GM12878 (cell line): ENCODE data around the gene MPP2. TPM values are rescaled to one million over a fixed set of nuclear protein-coding genes. Genes with fewer than 3 reads are reported as not detected.

Experiments used
- ATAC-seq: fragments of 200-7000 bp; cut with Tn5 transposase; 3 replicates; pipeline ENCODE4 v1.9.1; 2020; ENCODE audit warnings: mild to moderate bottlenecking, moderate library complexity
- BruUV-seq: library from RNA; stranded (reverse); fragments of 400-500 nt; replicated peaks from 2 replicates; lab custom pipeline; 2021; lab: Mats Ljungman, UMichigan
- CTCF ChIA-PET: fragments of 300-600 bp; sonication (Branson Sonifier 250); formaldehyde crosslinking; extraction: SDS; loops from one replicate; lab custom pipeline; 2021; ENCODE audit warnings: inconsistent platforms; lab: Yijun Ruan, JAX
- POLR2A ChIA-PET: fragments of 350-600 bp; formaldehyde crosslinking; extraction: SDS; loops from one replicate; lab custom pipeline; 2021; ENCODE audit warnings: inconsistent platforms; lab: Charles Lee
- RAD21 ChIA-PET: fragments of 300-600 bp; sonication (Branson Sonifier 250); formaldehyde crosslinking; loops from one replicate; lab custom pipeline; 2023; ENCODE audit warnings: antibody characterized with exemption; ENCODE audit not compliant: unreplicated experiment; lab: Charles Lee
- SMC1A ChIA-PET: fragments of 300-600 bp; sonication (Branson Sonifier 250); formaldehyde crosslinking; loops from one replicate; lab custom pipeline; 2023; ENCODE audit not compliant: unreplicated experiment, uncharacterized antibody; lab: Charles Lee
- DNase-seq: peaks from one replicate; pipeline ENCODE4 v3.0.0-alpha.2; 2011; ENCODE audit warnings: low read depth, low spot score
- FAIRE-seq: peaks from 3 replicates; lab custom pipeline; 2011; peaks lifted over from hg19 to GRCh38; lab: Jason Lieb, UNC
- H2AFZ ChIP-seq: 2 replicates; pipeline ENCODE4 v1.6.0; 2011; ENCODE audit warnings: low read depth, low read length, control low read depth; ENCODE audit not compliant: control insufficient read depth
- H3K27ac ChIP-seq: 2 replicates; pipeline ENCODE4 v1.5.1; 2011; ENCODE audit warnings: control low read depth; ENCODE audit not compliant: control insufficient read depth, insufficient read depth
- H3K27me3 ChIP-seq, 2 experiments: replicated peaks in 1 of 2; 2 replicates each; pipeline versions ENCODE4 v1.6.0 to v1.6.1; 2011; ENCODE audit warnings: low read length in 1 of 2; ENCODE audit not compliant: control insufficient read depth in 2 of 2, insufficient read depth in 2 of 2
- H3K36me3 ChIP-seq, 2 experiments: 2 replicates each; pipeline ENCODE4 v1.5.1; 2011; ENCODE audit warnings: low read length in 1 of 2; ENCODE audit not compliant: control insufficient read depth in 2 of 2, insufficient read depth in 2 of 2
- H3K4me1 ChIP-seq: 2 replicates; pipeline ENCODE4 v1.6.1; 2011; ENCODE audit warnings: mild to moderate bottlenecking, low read length, moderate library complexity, mixed read lengths; ENCODE audit not compliant: control insufficient read depth, insufficient read depth
- H3K4me2 ChIP-seq: 2 replicates; pipeline ENCODE4 v1.6.0; 2011; ENCODE audit warnings: control low read depth; ENCODE audit not compliant: control insufficient read depth, insufficient read depth
- H3K4me3 ChIP-seq: fragments of 200-600 bp; sonication (generic); 2 replicates; pipeline ENCODE4 v1.5.1; 2016
- H3K79me2 ChIP-seq: 2 replicates; pipeline ENCODE4 v1.6.0; 2011; ENCODE audit warnings: low read length; ENCODE audit not compliant: control insufficient read depth, insufficient read depth
- H3K9ac ChIP-seq: 2 replicates; pipeline ENCODE4 v1.8.0; 2011; ENCODE audit warnings: low read length, control low read depth, mixed read lengths; ENCODE audit not compliant: control insufficient read depth, insufficient read depth
- H3K9me3 ChIP-seq: replicated peaks from 3 replicates; pipeline ENCODE4 v1.5.1; 2011; ENCODE audit warnings: mild to moderate bottlenecking, low read length; ENCODE audit not compliant: control insufficient read depth, insufficient read depth
- H4K20me1 ChIP-seq: 2 replicates; pipeline ENCODE4 v1.6.0; 2011; ENCODE audit not compliant: control insufficient read depth, insufficient read depth
- CBX3 ChIP-seq: fragments of 200-600 bp; sonication (generic); IDR thresholded peaks from 2 replicates; pipeline ENCODE4 v1.6.1; 2016; ENCODE audit warnings: low read depth, borderline replicate concordance
- EZH2 ChIP-seq: IDR thresholded peaks from 2 replicates; pipeline ENCODE4 v1.6.1; 2012; ENCODE audit warnings: low read depth, mild to moderate bottlenecking, control low read depth, inconsistent platforms, low read length, borderline replicate concordance; ENCODE audit not compliant: control insufficient read depth
- GATAD2B ChIP-seq: fragments of 450-650 bp; conservative IDR thresholded peaks from 2 replicates; pipeline ENCODE4 v1.6.1; 2017; ENCODE audit warnings: low read depth, mild to moderate bottlenecking, moderate library complexity
- MTA3 ChIP-seq: IDR thresholded peaks from 2 replicates; pipeline ENCODE4 v1.6.1; 2012; ENCODE audit warnings: low read length, inconsistent platforms, borderline replicate concordance
- MXI1 ChIP-seq: fragments of 150-350 bp; IDR thresholded peaks from 2 replicates; pipeline ENCODE4 v1.6.1; 2011; ENCODE audit warnings: low read depth, mild to moderate bottlenecking, inconsistent platforms, low read length, improper control_type of control experiment
- PML ChIP-seq: IDR thresholded peaks from 2 replicates; pipeline ENCODE4 v1.6.1; 2012; ENCODE audit warnings: low read length, inconsistent platforms
- RAD21 ChIP-seq: IDR thresholded peaks from 2 replicates; pipeline ENCODE4 v1.6.1; 2011; ENCODE audit warnings: mild to moderate bottlenecking, low read depth, low read length, moderate library complexity; ENCODE audit not compliant: insufficient read depth
- SUPT20H ChIP-seq: IDR thresholded peaks from 2 replicates; pipeline ENCODE4 v1.6.1; 2011; ENCODE audit warnings: low read depth, mild to moderate bottlenecking, low read length, moderate library complexity, borderline replicate concordance; ENCODE audit not compliant: control insufficient read depth
- WGBS: methylation state at CpG from one replicate; pipeline ENCODE4 v1.1.6; 2016; ENCODE audit warnings: low lambda C conversion rate; ENCODE audit not compliant: insufficient replicate concordance, insufficient coverage; ENCODE audit errors: missing lambda C conversion rate; 5-methylcytosine and 5-hydroxymethylcytosine counted together
- in situ Hi-C: fragments of 300-500 bp; cut with MboI; formaldehyde crosslinking; loops from 9 replicates; pipeline ENCODE4 v1.14.3; 2018; ENCODE audit warnings: mixed read lengths
- intact Hi-C: fragments of 100-400 bp; cut with micrococcal nuclease; formaldehyde crosslinking; loops from one replicate; pipeline ENCODE4 v1.14.2; 2022; ENCODE audit not compliant: unreplicated experiment
- polyA plus RNA-seq, 11 experiments: library from polyadenylated mRNA; depleted of rRNA in 4 of 11; unstranded in 6 of 11; stranded (reverse) in 5 of 11; fragments of >200 nt; fragmentation: Nextera tagmentation in 4 of 11; fragmentation: Illumina TruSeq in 1 of 11; extraction: Ambion mirVana in 4 of 11; extraction: Trizol in 1 of 11; gene quantifications; 1 replicate in 1 of 11; 2 replicates in 10 of 11; pipeline versions ENCODE4 v1.2.1 to v1.2.3, GENCODE V29; 2011 to 2016; ENCODE audit warnings: inconsistent platforms in 2 of 11, missing spikeins in 2 of 11, low read depth in 1 of 11
- total RNA-seq, 4 experiments: library from RNA; depleted of rRNA in 3 of 4; stranded (reverse); fragments of >200 nt in 3 of 4; fragmentation: Illumina TruSeq in 1 of 4; extraction: Trizol in 1 of 4; gene quantifications; 2 replicates each; pipeline versions ENCODE4 v1.2.1 to v1.2.3, GENCODE V29; 2013 to 2021
- TF ChIP-seq, protein P1 (sequence below): fragments of 450-650 bp; IDR thresholded peaks from 2 replicates; pipeline ENCODE4 v1.6.1; 2018; ENCODE audit warnings: mild to moderate bottlenecking, low read depth, moderate library complexity; ENCODE audit not compliant: partially characterized antibody

MPP2 gene
- total and polyA plus RNA-seq, 10 of the 15 experiments (the other 5 are each of a cell fraction or from before 2014, with no cell fraction given), result 0.02 to 0.23 (median 0.15) TPM; not detected in 2

DNA sequence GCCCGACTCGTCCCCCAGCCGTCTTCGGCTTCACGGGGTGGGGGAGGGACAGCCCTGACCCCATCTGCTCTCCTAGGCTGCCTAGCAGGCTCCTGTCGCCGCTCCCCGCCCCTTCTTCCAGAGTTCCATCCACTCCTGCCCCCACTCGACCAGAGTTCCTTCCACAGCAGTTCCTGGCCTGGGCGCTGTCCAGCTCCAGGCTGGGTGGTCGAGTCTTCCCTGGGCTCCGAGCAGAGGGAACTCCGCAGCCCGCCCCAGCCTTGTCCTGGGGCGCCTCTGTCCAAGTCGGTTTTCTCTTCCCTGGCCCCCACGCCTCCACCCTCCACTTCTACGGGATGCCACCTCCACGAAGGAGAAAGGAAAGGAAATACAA, 45.0 kb upstream of the MPP2 start:
- in situ Hi-C loops (no loop called here), intact Hi-C loops (no loop called here)
- Histone ChIP-seq H4K20me1 (no peaks in the 10 kb centered on the region), H3K27ac (no peak overlapping the region), H3K79me2 (no peaks in the 10 kb centered on the region), H3K4me3 (no peak overlapping the region), H3K9me3 (no peaks in the 10 kb centered on the region), H3K36me3 (no peaks in the 10 kb centered on the region), H3K4me1 (no peaks in the 10 kb centered on the region), H3K4me2 (no peak overlapping the region), H3K27me3 (peaks cover 0 to 6% of the 10 kb centered on the region in 2 experiments; a peak in 2 of 4 replicates), H3K9ac (no peak overlapping the region), H2AFZ (no peak overlapping the region)
- BruUV-seq, result no TSS peak
- WGBS, result 65% methylated on average over 19 of the region's 19 CpGs
- ATAC-seq, result no peak
- RAD21 ChIA-PET, result no interaction called here
- TF ChIP-seq MTA3 (no peak), CBX3 (no peak), SUPT20H (no peak), GATAD2B (no peak), RAD21 (no peak), EZH2 (no peak), PML (no peak), MXI1 (no peak)
- TF ChIP-seq, protein P1, sequence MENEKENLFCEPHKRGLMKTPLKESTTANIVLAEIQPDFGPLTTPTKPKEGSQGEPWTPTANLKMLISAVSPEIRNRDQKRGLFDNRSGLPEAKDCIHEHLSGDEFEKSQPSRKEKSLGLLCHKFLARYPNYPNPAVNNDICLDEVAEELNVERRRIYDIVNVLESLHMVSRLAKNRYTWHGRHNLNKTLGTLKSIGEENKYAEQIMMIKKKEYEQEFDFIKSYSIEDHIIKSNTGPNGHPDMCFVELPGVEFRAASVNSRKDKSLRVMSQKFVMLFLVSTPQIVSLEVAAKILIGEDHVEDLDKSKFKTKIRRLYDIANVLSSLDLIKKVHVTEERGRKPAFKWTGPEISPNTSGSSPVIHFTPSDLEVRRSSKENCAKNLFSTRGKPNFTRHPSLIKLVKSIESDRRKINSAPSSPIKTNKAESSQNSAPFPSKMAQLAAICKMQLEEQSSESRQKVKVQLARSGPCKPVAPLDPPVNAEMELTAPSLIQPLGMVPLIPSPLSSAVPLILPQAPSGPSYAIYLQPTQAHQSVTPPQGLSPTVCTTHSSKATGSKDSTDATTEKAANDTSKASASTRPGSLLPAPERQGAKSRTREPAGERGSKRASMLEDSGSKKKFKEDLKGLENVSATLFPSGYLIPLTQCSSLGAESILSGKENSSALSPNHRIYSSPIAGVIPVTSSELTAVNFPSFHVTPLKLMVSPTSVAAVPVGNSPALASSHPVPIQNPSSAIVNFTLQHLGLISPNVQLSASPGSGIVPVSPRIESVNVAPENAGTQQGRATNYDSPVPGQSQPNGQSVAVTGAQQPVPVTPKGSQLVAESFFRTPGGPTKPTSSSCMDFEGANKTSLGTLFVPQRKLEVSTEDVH, result no peak
- POLR2A ChIA-PET, result no interaction called here
- no peak for DNase-seq
- SMC1A ChIA-PET, result no interaction called here
- CTCF ChIA-PET, result no interaction called here
- no peak for FAIRE-seq
